Measurements from ENCODE around the gene MAML2. TPM values are rescaled to one million over a fixed set of nuclear protein-coding genes. Genes with fewer than 3 reads are reported as not detected.

Gene MAML2
- total and polyA plus RNA-seq, 4 donors = 3.8 to 41.8 (median 13.7) TPM

- peaks cover 0 to 9% (median 0%) of the 10 kb centered on the region in 4 donors for H3K36me3 ChIP-seq (ENCODE audit: control insufficient read depth in 4 of 4, insufficient read depth in 4 of 4, low read length in 4 of 4)
- ATAC-seq (ENCODE audit: insufficient read depth, low FRiP score) (peak; percentile 98), DNase-seq (peak; percentile 98)
- H3K9me3 ChIP-seq (ENCODE audit: control insufficient read depth in 4 of 4, insufficient read depth in 3 of 4, low read length in 3 of 4) = no peaks in the 10 kb centered on the region
- 0 to 1% methylated on average over 45 to 53 of the region's 53 CpGs for WGBS, 2 donors
- peak within 1 kb of the TSS; percentile 80 to 94 for H3K9ac ChIP-seq (ENCODE audit: insufficient read depth in 1 of 2, low read length in 2 of 2)
- H3K4me3 ChIP-seq = peak within 1 kb of the TSS; percentile 73
- peaks cover 0 to 14% (median 4%) of the 10 kb centered on the region in 5 donors for H3K4me1 ChIP-seq (ENCODE audit: control insufficient read depth in 5 of 5, insufficient read depth in 5 of 5, low read length in 5 of 5)
- peak within 1 kb of the TSS; percentile 85 to 94 for H3K27ac ChIP-seq (ENCODE audit: low read depth in 1 of 2, low read length in 1 of 2)
- H3K27me3 ChIP-seq (ENCODE audit: control insufficient read depth in 3 of 3, insufficient read depth in 3 of 3, low read length in 2 of 3) = no peaks in the 10 kb centered on the region
- no peak for TF ChIP-seq CTCF (IDR thresholded peaks at IDR 0.05; ENCODE audit: control extremely low read depth, extremely low read depth)
These were observed 46.9 kb upstream of the MAML2 start, which contains the start of the genes CCDC82 and JRKL for GRCh38 chr11:96389720-96390487. CCDC82 (minus strand) TSS chr11:96389912; CDS start chr11:96384747, 5,165 bp downstream. JRKL (plus strand) TSS chr11:96390013; CDS start chr11:96390650, 637 bp downstream.

GRCh38 chr11:96388891-96389719, 46.1 kb upstream of the MAML2 start:
- ATAC-seq (ENCODE audit: insufficient read depth, low FRiP score) (peak; percentile 35), DNase-seq (peak; percentile 81 to 87 (median 86))
- Histone ChIP-seq H3K9me3 (ENCODE audit: control insufficient read depth in 4 of 4, insufficient read depth in 3 of 4, low read length in 3 of 4) (no peaks in the 10 kb centered on the region), H3K27me3 (ENCODE audit: control insufficient read depth in 3 of 3, insufficient read depth in 3 of 3, low read length in 2 of 3) (no peaks in the 10 kb centered on the region), H3K9ac (ENCODE audit: insufficient read depth in 1 of 2, low read length in 2 of 2) (peak overlapping the region; percentile 79 to 80), H3K27ac (ENCODE audit: low read depth in 1 of 2, low read length in 1 of 2) (peak overlapping the region; percentile 85 to 94), H3K4me3 (peak overlapping the region; percentile 73), H3K4me1 (ENCODE audit: control insufficient read depth in 5 of 5, insufficient read depth in 5 of 5, low read length in 5 of 5) (peaks cover 0 to 14% (median 4%) of the 10 kb centered on the region in 5 donors), H3K36me3 (ENCODE audit: control insufficient read depth in 4 of 4, insufficient read depth in 4 of 4, low read length in 4 of 4) (peaks cover 0 to 9% (median 0%) of the 10 kb centered on the region in 4 donors)
- no peak for TF ChIP-seq CTCF (IDR thresholded peaks at IDR 0.05; ENCODE audit: control extremely low read depth, extremely low read depth)
- WGBS, 2 donors = 0% methylated on average over 28 to 30 of the region's 30 CpGs

- no peak for ATAC-seq (ENCODE audit: insufficient read depth, low FRiP score)
- no peak for TF ChIP-seq CTCF (IDR thresholded peaks at IDR 0.05; ENCODE audit: control extremely low read depth, extremely low read depth)
- peaks cover 2 to 11% (median 8%) of the 10 kb centered on the region in 4 donors for H3K36me3 ChIP-seq (ENCODE audit: control insufficient read depth in 4 of 4, insufficient read depth in 4 of 4, low read length in 4 of 4)
- no peak overlapping the region for H3K4me3 ChIP-seq
- no peak overlapping the region for H3K27ac ChIP-seq (ENCODE audit: low read depth in 1 of 2, low read length in 1 of 2)
- no peaks in the 10 kb centered on the region for H3K27me3 ChIP-seq (ENCODE audit: control insufficient read depth in 3 of 3, insufficient read depth in 3 of 3, low read length in 2 of 3)
- H3K9me3 ChIP-seq (ENCODE audit: control insufficient read depth in 4 of 4, insufficient read depth in 3 of 4, low read length in 3 of 4) = no peaks in the 10 kb centered on the region
- no peak overlapping the region for H3K9ac ChIP-seq (ENCODE audit: insufficient read depth in 1 of 2, low read length in 2 of 2)
- WGBS, 2 donors = 87 to 96% methylated on average over 2 of the region's 2 CpGs
- peaks cover 0 to 14% (median 0%) of the 10 kb centered on the region in 5 donors for H3K4me1 ChIP-seq (ENCODE audit: control insufficient read depth in 5 of 5, insufficient read depth in 5 of 5, low read length in 5 of 5)
- DNase-seq = no peak
These were observed 42.2 kb upstream of the MAML2 start for GRCh38 chr11:96385187-96385586.
